HepG2 (cell line): ENCODE results near the gene SPSB2. TPM values are rescaled to one million over a fixed set of nuclear protein-coding genes. Genes with fewer than 3 reads are reported as not detected.

Experiments used
- ATAC-seq: fragments of 200-7000 bp; cut with Tn5 transposase; 3 replicates; pipeline ENCODE4 v1.9.1; 2020; ENCODE audit warnings: mild to moderate bottlenecking, moderate library complexity
- BruUV-seq: library from RNA; stranded (reverse); fragments of 400-500 nt; replicated peaks from 2 replicates; lab custom pipeline; 2021; lab: Mats Ljungman, UMichigan
- CTCF ChIA-PET: fragments of 300-600 bp; formaldehyde crosslinking; extraction: SDS; loops from one replicate; lab custom pipeline; 2021; ENCODE audit warnings: low total read pairs, inconsistent platforms, low intra/inter-chr PET ratio; lab: Yijun Ruan, JAX
- POLR2A ChIA-PET: fragments of 350-600 bp; sonication (Branson Sonifier 250); formaldehyde crosslinking; loops from one replicate; lab custom pipeline; 2020; ENCODE audit warnings: antibody characterized with exemption, inconsistent platforms; lab: Yijun Ruan, JAX
- DNase-seq: peaks from one replicate; pipeline ENCODE4 v3.0.0-alpha.2; 2015; ENCODE audit warnings: low spot score
- FAIRE-seq: peaks from 3 replicates; lab custom pipeline; 2011; peaks lifted over from hg19 to GRCh38; lab: Jason Lieb, UNC
- H2AFZ ChIP-seq: one replicate; pipeline ENCODE4 v1.6.1; 2011; ENCODE audit warnings: low read length, inconsistent platforms
- H3K27ac ChIP-seq: fragments of 300-600 bp; 3 replicates; pipeline ENCODE4 v1.8.0; 2011; ENCODE audit warnings: mixed run types, mild to moderate bottlenecking, mixed read lengths, low read length, inconsistent platforms; ENCODE audit not compliant: insufficient read depth; ENCODE audit errors: extremely low read length
- H3K27me3 ChIP-seq, 2 experiments: fragments of 200-600 bp in 1 of 2; 2 replicates in 1 of 2; 3 replicates in 1 of 2; pipeline versions ENCODE4 v1.6.0 to v1.8.0; 2011; ENCODE audit warnings: low read length in 2 of 2, mild to moderate bottlenecking in 2 of 2, moderate library complexity in 2 of 2, inconsistent platforms in 1 of 2; ENCODE audit not compliant: insufficient read depth in 2 of 2, control insufficient read depth in 1 of 2
- H3K36me3 ChIP-seq, 2 experiments: fragments of 200-600 bp in 1 of 2; replicated peaks in 1 of 2; 2 replicates in 1 of 2; 3 replicates in 1 of 2; pipeline versions ENCODE4 v1.5.1 to v1.8.0; 2011; ENCODE audit warnings: low read length in 2 of 2, inconsistent platforms in 1 of 2; ENCODE audit not compliant: insufficient read depth in 2 of 2, control insufficient read depth in 1 of 2
- H3K4me1 ChIP-seq: 2 replicates; pipeline ENCODE4 v1.5.1; 2012; ENCODE audit warnings: low read length, inconsistent platforms; ENCODE audit not compliant: insufficient read depth
- H3K4me2 ChIP-seq: 2 replicates; pipeline ENCODE4 v1.6.0; 2011; ENCODE audit warnings: low read depth, low read length, inconsistent platforms
- H3K4me3 ChIP-seq, 3 experiments: fragments of 200-600 bp in 1 of 3; sonication (generic), shearing (Covaris generic) in 1 of 3; replicated peaks in 1 of 3; 2 replicates each; pipeline ENCODE4 v1.5.1; 2011 to 2016; ENCODE audit warnings: low read length in 3 of 3, inconsistent platforms in 2 of 3, low read depth in 2 of 3, mild to moderate bottlenecking in 2 of 3, control low read depth in 1 of 3, mixed read lengths in 1 of 3; ENCODE audit not compliant: insufficient read depth in 1 of 3
- H3K79me2 ChIP-seq: one replicate; pipeline ENCODE4 v1.6.1; 2011; ENCODE audit warnings: low read length, inconsistent platforms; ENCODE audit not compliant: insufficient read depth
- H3K9ac ChIP-seq: 2 replicates; pipeline ENCODE4 v1.6.0; 2011; ENCODE audit warnings: mild to moderate bottlenecking, low read depth, low read length, inconsistent platforms; ENCODE audit not compliant: insufficient read depth
- H3K9me3 ChIP-seq: 2 replicates; pipeline ENCODE4 v1.5.1; 2012; ENCODE audit warnings: mild to moderate bottlenecking, low read length
- H4K20me1 ChIP-seq: 2 replicates; pipeline ENCODE4 v1.6.0; 2011; ENCODE audit warnings: inconsistent platforms, mild to moderate bottlenecking, low read length, moderate library complexity; ENCODE audit not compliant: insufficient read depth
- AGO2 ChIP-seq: fragments of 200-400 bp; formaldehyde crosslinking; optimal IDR thresholded peaks from 2 replicates; pipeline ENCODE3; 2017; ENCODE audit warnings: mild to moderate bottlenecking, low read depth, low read length, moderate library complexity
- BATF2 ChIP-seq: sonication (generic); formaldehyde crosslinking; IDR thresholded peaks from 2 replicates; pipeline ENCODE4 v1.8.0; 2022; ENCODE audit warnings: mild to moderate bottlenecking, missing genetic modification reagents, moderate library complexity
- BORCS8-MEF2B ChIP-seq: sonication (generic); formaldehyde crosslinking; IDR thresholded peaks from 2 replicates; pipeline ENCODE4 v1.8.0; 2022; ENCODE audit warnings: mild to moderate bottlenecking, missing genetic modification reagents
- CENPX ChIP-seq: sonication (generic); formaldehyde crosslinking; IDR thresholded peaks from 2 replicates; pipeline ENCODE4 v1.9.0; 2021; ENCODE audit warnings: mild to moderate bottlenecking, missing genetic modification reagents, moderate library complexity
- FUBP1 ChIP-seq: sonication (generic); formaldehyde crosslinking; IDR thresholded peaks from 2 replicates; pipeline ENCODE4 v1.5.1; 2020; ENCODE audit warnings: missing genetic modification reagents, mild to moderate bottlenecking, borderline replicate concordance
- IRF9 ChIP-seq: sonication (generic); formaldehyde crosslinking; IDR thresholded peaks from 2 replicates; pipeline ENCODE4 v1.8.0; 2022; ENCODE audit warnings: missing genetic modification reagents, mild to moderate bottlenecking, borderline replicate concordance
- NBN ChIP-seq: fragments of 450-650 bp; conservative IDR thresholded peaks from 2 replicates; pipeline ENCODE4 v1.6.1; 2017
- RFX5 ChIP-seq: IDR thresholded peaks from 2 replicates; pipeline ENCODE4 v1.6.1; 2011; ENCODE audit warnings: low read depth, low read length, improper control_type of control experiment
- TBX3 ChIP-seq: fragments of 450-650 bp; IDR thresholded peaks from 2 replicates; pipeline ENCODE4 v1.6.1; 2017; ENCODE audit warnings: antibody characterized with exemption, mild to moderate bottlenecking, inconsistent platforms, borderline replicate concordance
- ZNF792 ChIP-seq: IDR thresholded peaks from 2 replicates; pipeline ENCODE4 v1.6.1; 2016
- WGBS: methylation state at CpG from one replicate; pipeline ENCODE4 v1.1.6; 2017; ENCODE audit warnings: low lambda C conversion rate; 5-methylcytosine and 5-hydroxymethylcytosine counted together
- in situ Hi-C: cut with HindIII; loops from 2 replicates; pipeline ENCODE4 v1.10.0; 2017; ENCODE audit warnings: low pct_unique_long_range_greater_than_20kb; ENCODE audit not compliant: extremely low pct_ligation_motif_present
- intact Hi-C: fragments of 100-400 bp; cut with micrococcal nuclease; formaldehyde crosslinking; loops from one replicate; pipeline ENCODE4 v1.10.0; 2022; ENCODE audit not compliant: unreplicated experiment
- polyA plus RNA-seq, 8 experiments: library from polyadenylated mRNA; depleted of rRNA in 3 of 8; stranded (reverse) in 7 of 8; unstranded in 1 of 8; fragments of >200 nt; fragmentation: Illumina TruSeq in 4 of 8; extraction: Trizol in 4 of 8; gene quantifications; 2 replicates each; pipeline versions ENCODE4 v1.2.1 to v1.2.3, GENCODE V29; 2011 to 2016; ENCODE audit warnings: low read depth in 4 of 8, missing spikeins in 1 of 8, mixed read lengths in 1 of 8; ENCODE audit not compliant: insufficient read depth in 1 of 8
- total RNA-seq, 5 experiments: library from RNA; depleted of rRNA; stranded (reverse); fragments of >200 nt; fragmentation: Illumina TruSeq; extraction: Trizol; gene quantifications; 2 replicates each; pipeline ENCODE4 v1.2.3, GENCODE V29; 2016; ENCODE audit warnings: low read depth in 1 of 5

SPSB2 gene
- total and polyA plus RNA-seq, 2 of the 13 experiments (the other 11 are each of a cell fraction or from before 2014, with no cell fraction given), result 2.0 to 6.2 TPM

DNA sequence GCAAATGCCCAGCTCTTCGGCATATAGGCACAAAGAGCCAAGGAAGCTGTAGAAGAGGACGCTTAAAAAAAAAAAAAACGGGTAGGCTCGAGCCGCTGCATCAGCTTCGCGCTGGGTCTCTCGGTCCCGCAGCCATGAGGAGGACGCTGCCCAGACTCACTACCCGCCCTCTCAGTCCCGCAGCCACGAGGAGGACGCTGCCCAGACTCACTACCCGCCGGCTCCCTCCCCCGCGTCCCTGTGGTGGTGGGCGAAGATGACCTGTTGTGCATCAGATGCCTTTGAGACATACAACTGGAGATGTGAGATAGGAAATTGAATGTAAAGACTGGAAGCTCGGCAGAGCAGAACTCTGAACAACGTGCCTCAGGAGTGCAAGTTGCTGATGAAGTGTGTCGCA is 11.4 kb upstream of the SPSB2 start:
- intact Hi-C loops (no loop called here), in situ Hi-C loops (no loop called here)
- ATAC-seq (no peak), FAIRE-seq (no peak), DNase-seq (no peak)
- Histone ChIP-seq H3K79me2 (no peaks in the 10 kb centered on the region), H3K36me3 (peaks cover 0 to 1% of the 10 kb centered on the region in 2 experiments; a peak in 2 of 5 replicates), H3K4me1 (peaks cover 61% of the 10 kb centered on the region), H3K9me3 (no peaks in the 10 kb centered on the region), H3K27ac (no peak overlapping the region), H4K20me1 (no peaks in the 10 kb centered on the region), H3K4me2 (no peak overlapping the region), H3K9ac (no peak overlapping the region), H3K4me3 (no peak overlapping the region), H2AFZ (no peak overlapping the region), H3K27me3 (no peaks in the 10 kb centered on the region)
- CTCF ChIA-PET, result no interaction called here
- WGBS, result 92% methylated on average over 22 of the region's 22 CpGs
- TF ChIP-seq TBX3, result no peak
- TF ChIP-seq NBN, result no peak
- TF ChIP-seq ZNF792 (CRISPR knock-in tag), result no peak
- no TSS peak for BruUV-seq
- POLR2A ChIA-PET, result interaction anchor here (6.2 kb wide), 1 partner anchor 12 kb away, joined by 47 read pairs; the partner anchor contains the start of gene SPSB2

GRCh38 chr12:6883683-6884082 is 10.6 kb upstream of the SPSB2 start:
- FAIRE-seq (no peak), ATAC-seq (no peak), DNase-seq (no peak)
- in situ Hi-C loops, result no loop called here
- CTCF ChIA-PET, result no interaction called here
- H3K27ac ChIP-seq, result no peak overlapping the region
- intact Hi-C loops, result no loop called here
- H3K4me3 ChIP-seq, result no peak overlapping the region
- no peaks in the 10 kb centered on the region for H3K27me3 ChIP-seq
- 99% methylated on average over 11 of the region's 11 CpGs for WGBS
- no peak overlapping the region for H2AFZ ChIP-seq
- no peak for TF ChIP-seq IRF9 (CRISPR knock-in tag)
- no peak for TF ChIP-seq BORCS8-MEF2B (CRISPR knock-in tag)
- no peak for TF ChIP-seq RFX5
- no peak for TF ChIP-seq BATF2
- TF ChIP-seq AGO2, result peak; percentile 46
- no peak for TF ChIP-seq CENPX (CRISPR knock-in tag)
- no peak for TF ChIP-seq FUBP1 (CRISPR knock-in tag)
- peaks cover 0 to 1% of the 10 kb centered on the region in 2 experiments; a peak in 2 of 5 replicates for H3K36me3 ChIP-seq
- no peaks in the 10 kb centered on the region for H3K79me2 ChIP-seq
- no peaks in the 10 kb centered on the region for H4K20me1 ChIP-seq
- POLR2A ChIA-PET, result interaction anchor here (1.4 to 6.2 kb wide), 2 partner anchors 11 to 60 kb away, joined by 3 to 47 read pairs; partner anchors contain the start of genes C12orf57, RNU7-1 and SPSB2
- no peak overlapping the region for H3K9ac ChIP-seq
- no peak overlapping the region for H3K4me2 ChIP-seq
- peaks cover 55% of the 10 kb centered on the region for H3K4me1 ChIP-seq
- no peaks in the 10 kb centered on the region for H3K9me3 ChIP-seq
- no TSS peak for BruUV-seq
